Endothelial cell of umbilical vein (primary cell): ENCODE data around the gene SIM2. TPM values are rescaled to one million over a fixed set of nuclear protein-coding genes. Genes with fewer than 3 reads are reported as not detected.

Experiments used
- BruUV-seq: library from RNA; stranded (reverse); fragments of 400-500 nt; replicated peaks from 2 replicates; lab custom pipeline; 2021; lab: Mats Ljungman, UMichigan
- CTCF ChIA-PET: fragments of 300-600, 350-600 bp; sonication (Branson Sonifier 250); formaldehyde crosslinking; loops from one replicate; lab custom pipeline; 2021; ENCODE audit warnings: antibody characterized with exemption, inconsistent platforms; lab: Charles Lee
- POLR2A ChIA-PET: fragments of 300-600, 350-600 bp; sonication (Branson Sonifier 250); formaldehyde crosslinking; loops from one replicate; lab custom pipeline; 2021; ENCODE audit warnings: antibody characterized with exemption, inconsistent platforms; lab: Charles Lee
- DNase-seq: peaks from one replicate; pipeline ENCODE4 v3.0.0-alpha.2; 2011; ENCODE audit warnings: low read depth, low spot score
- FAIRE-seq: peaks from 2 replicates; lab custom pipeline; 2011; peaks lifted over from hg19 to GRCh38; lab: Jason Lieb, UNC
- H2AFZ ChIP-seq: 2 replicates; pipeline ENCODE4 v1.6.0; 2012; ENCODE audit warnings: low read depth, low read length, control low read depth, inconsistent platforms
- H3K27ac ChIP-seq: 2 replicates; pipeline ENCODE4 v1.5.1; 2011; ENCODE audit warnings: low read depth, mild to moderate bottlenecking, control low read depth, low read length, moderate library complexity; ENCODE audit not compliant: insufficient read depth
- H3K27me3 ChIP-seq, 2 experiments: 2 replicates each; pipeline versions ENCODE4 v1.6.0 to v1.6.1; 2011; ENCODE audit warnings: low read length in 2 of 2, mixed read lengths in 1 of 2; ENCODE audit not compliant: control insufficient read depth in 2 of 2, insufficient read depth in 2 of 2
- H3K36me3 ChIP-seq, 2 experiments: 2 replicates in 1 of 2; 3 replicates in 1 of 2; pipeline ENCODE4 v1.5.1; 2011; ENCODE audit warnings: low read length in 2 of 2, mild to moderate bottlenecking in 1 of 2, moderate library complexity in 1 of 2; ENCODE audit not compliant: control insufficient read depth in 2 of 2, insufficient read depth in 2 of 2; ENCODE audit errors: extremely low read depth in 1 of 2
- H3K4me1 ChIP-seq: 3 replicates; pipeline ENCODE4 v1.5.1; 2011; ENCODE audit warnings: mild to moderate bottlenecking, low read length; ENCODE audit not compliant: control insufficient read depth, insufficient read depth; ENCODE audit errors: extremely low read depth
- H3K4me2 ChIP-seq: 2 replicates; pipeline ENCODE4 v1.6.1; 2011; ENCODE audit warnings: low read length, control low read depth, mixed read lengths; ENCODE audit not compliant: insufficient read depth
- H3K4me3 ChIP-seq, 3 experiments: fragments of 200-600 bp in 1 of 3; sonication (generic), shearing (Covaris generic) in 1 of 3; replicated peaks in 1 of 3; 2 replicates each; pipeline ENCODE4 v1.5.1; 2011 to 2016; ENCODE audit warnings: control low read depth in 3 of 3, low read length in 3 of 3, mild to moderate bottlenecking in 2 of 3, inconsistent platforms in 1 of 3, low read depth in 1 of 3, moderate library complexity in 1 of 3; ENCODE audit not compliant: insufficient read depth in 1 of 3
- H3K79me2 ChIP-seq: 2 replicates; pipeline ENCODE4 v1.6.0; 2012; ENCODE audit warnings: low read length, inconsistent platforms; ENCODE audit not compliant: control insufficient read depth, insufficient read depth
- H3K9ac ChIP-seq: replicated peaks from 2 replicates; pipeline ENCODE3; 2011; ENCODE audit warnings: low read length, control low read depth; ENCODE audit not compliant: insufficient read depth; ENCODE audit errors: extremely low read depth
- H3K9me1 ChIP-seq: replicated peaks from 3 replicates; pipeline ENCODE4 v1.6.0; 2011; ENCODE audit warnings: mild to moderate bottlenecking, low read length; ENCODE audit not compliant: control insufficient read depth, insufficient read depth; ENCODE audit errors: extremely low read depth
- H3K9me3 ChIP-seq: replicated peaks from 2 replicates; pipeline ENCODE4 v1.5.1; 2012; ENCODE audit warnings: low read length, inconsistent platforms; ENCODE audit not compliant: control insufficient read depth, insufficient read depth
- H4K20me1 ChIP-seq: replicated peaks from 2 replicates; pipeline ENCODE3; 2011; ENCODE audit warnings: mild to moderate bottlenecking, low read length; ENCODE audit not compliant: control insufficient read depth, insufficient read depth; ENCODE audit errors: extremely low read depth
- EZH2 ChIP-seq: IDR thresholded peaks from 2 replicates; pipeline ENCODE4 v1.6.1; 2012; ENCODE audit warnings: borderline replicate concordance, low read depth, mild to moderate bottlenecking, moderate library complexity, low read length, inconsistent platforms; ENCODE audit not compliant: severe bottlenecking
- FOS ChIP-seq: IDR thresholded peaks from 2 replicates; pipeline ENCODE4 v1.6.1; 2011; ENCODE audit warnings: mild to moderate bottlenecking, low read length, moderate library complexity, borderline replicate concordance; ENCODE audit not compliant: insufficient read depth
- GATA2 ChIP-seq: IDR thresholded peaks from 2 replicates; pipeline ENCODE4 v1.7.0; 2011; ENCODE audit warnings: low read depth, mild to moderate bottlenecking, moderate library complexity, mixed read lengths, low read length; ENCODE audit not compliant: insufficient read length, insufficient read depth
- JUN ChIP-seq: IDR thresholded peaks from 2 replicates; pipeline ENCODE4 v1.6.1; 2011; ENCODE audit warnings: borderline replicate concordance, low read depth; ENCODE audit not compliant: insufficient read length, insufficient read depth
- MAX ChIP-seq: IDR thresholded peaks from 2 replicates; pipeline ENCODE4 v1.6.1; 2011; ENCODE audit not compliant: insufficient read depth, insufficient read length
- MYC ChIP-seq: IDR thresholded peaks from one replicate; pipeline ENCODE4 v1.6.1; 2011; ENCODE audit warnings: mild to moderate bottlenecking, low read depth, low read length
- dilution Hi-C: fragments of 300-500 bp; cut with MboI; formaldehyde crosslinking; loops from one replicate; pipeline ENCODE4 v1.15.0; 2019; ENCODE audit warnings: low sequenced_read_pairs; ENCODE audit not compliant: extremely low pct_ligation_motif_present
- intact Hi-C: fragments of 100-400 bp; cut with micrococcal nuclease; formaldehyde crosslinking; loops from one replicate; pipeline ENCODE4 v1.10.0; 2022
- polyA plus RNA-seq, 4 experiments: library from polyadenylated mRNA; depleted of rRNA in 3 of 4; stranded (reverse) in 3 of 4; unstranded in 1 of 4; fragments of >200 nt; gene quantifications; 2 replicates each; pipeline versions ENCODE4 v1.2.1 to v1.2.3, GENCODE V29; 2011 to 2012; ENCODE audit warnings: missing spikeins in 1 of 4
- total RNA-seq: library from RNA; stranded (reverse); gene quantifications from 2 replicates; pipeline ENCODE4 v1.2.3, GENCODE V29; 2021
- TF ChIP-seq, protein P1 (sequence below), 2 donors: IDR thresholded peaks; 1 replicate in 1 of 2; 2 replicates in 1 of 2; pipeline ENCODE4 v1.5.1; 2011; ENCODE audit warnings: low read length in 2 of 2, mild to moderate bottlenecking in 2 of 2, moderate library complexity in 2 of 2, control low read depth in 1 of 2, inconsistent platforms in 1 of 2, low read depth in 1 of 2; ENCODE audit not compliant: insufficient read depth in 1 of 2; ENCODE audit errors: extremely low read depth in 1 of 2

The SIM2 gene
- total and polyA plus RNA-seq, 2 donors (not counting 3 experiments of a cell fraction or from before 2014, with no cell fraction given), result not detected

- intact Hi-C loops (no loop called here), dilution Hi-C loops (no loop called here)
- ChIA-PET POLR2A (no interaction called here), CTCF (interaction anchor here (0.9 to 5.9 kb wide), 4 partner anchors 17 to 54 kb away, joined by 3 to 31 read pairs (median 3); no protein-coding TSS in a partner anchor)
- Histone ChIP-seq H3K4me1 (no peaks in the 10 kb centered on the region), H4K20me1 (no peaks in the 10 kb centered on the region), H3K79me2 (no peaks in the 10 kb centered on the region), H3K27ac (no peak overlapping the region), H3K9me1 (no peaks in the 10 kb centered on the region), H3K9ac (no peak overlapping the region), H3K36me3 (no peaks in the 10 kb centered on the region), H2AFZ (no peak overlapping the region), H3K4me3 (no peak overlapping the region), H3K4me2 (no peak overlapping the region), H3K9me3 (no peaks in the 10 kb centered on the region), H3K27me3 (peaks cover 47 to 74% of the 10 kb centered on the region in 2 experiments)
- DNase-seq, result no peak
- BruUV-seq, result no TSS peak
- TF ChIP-seq EZH2 (peak; percentile 41), FOS (no peak)
- no peak for FAIRE-seq
Observed at GRCh38 chr21:36684957-36685714, 13.8 kb upstream of the SIM2 start.

DNA sequence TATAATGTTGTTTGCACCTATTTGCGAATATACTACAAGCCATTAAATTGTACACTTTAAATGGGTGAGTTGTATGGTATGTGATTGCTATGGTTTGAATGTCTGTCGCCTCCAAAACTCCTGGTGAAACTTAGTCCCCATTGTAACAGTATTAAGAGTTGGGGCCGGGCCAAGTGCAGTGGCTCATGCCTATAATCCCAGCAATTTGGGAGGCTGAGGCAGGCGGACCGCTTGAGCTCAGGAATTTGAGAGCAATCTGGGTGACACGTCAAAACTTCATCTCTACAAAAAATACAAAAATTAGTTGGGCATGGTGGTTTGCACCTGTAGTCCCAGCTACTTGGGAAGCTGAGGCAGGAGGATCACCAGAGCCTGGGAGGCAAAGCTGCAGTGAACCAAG is 12.0 kb upstream of the SIM2 start:
- Histone ChIP-seq H3K4me1 (no peaks in the 10 kb centered on the region), H3K9ac (no peak overlapping the region), H3K79me2 (no peaks in the 10 kb centered on the region), H3K4me2 (no peak overlapping the region), H4K20me1 (no peaks in the 10 kb centered on the region), H3K36me3 (no peaks in the 10 kb centered on the region), H2AFZ (no peak overlapping the region), H3K9me1 (no peaks in the 10 kb centered on the region), H3K4me3 (no peak overlapping the region), H3K27ac (no peak overlapping the region), H3K27me3 (peaks cover 52 to 79% of the 10 kb centered on the region in 2 experiments), H3K9me3 (no peaks in the 10 kb centered on the region)
- no TSS peak for BruUV-seq
- dilution Hi-C loops, result no loop called here
- no peak for DNase-seq
- intact Hi-C loops, result no loop called here
- no peak for FAIRE-seq
- ChIA-PET CTCF (interaction anchor here (1.0 to 5.9 kb wide), 2 partner anchors 56 to 264 kb away, joined by 3 to 31 read pairs; no protein-coding TSS in a partner anchor), POLR2A (interaction anchor here (0.6 kb wide), 1 partner anchor 972 kb away, joined by 3 read pairs; no protein-coding TSS in a partner anchor)
- TF ChIP-seq, protein P1, sequence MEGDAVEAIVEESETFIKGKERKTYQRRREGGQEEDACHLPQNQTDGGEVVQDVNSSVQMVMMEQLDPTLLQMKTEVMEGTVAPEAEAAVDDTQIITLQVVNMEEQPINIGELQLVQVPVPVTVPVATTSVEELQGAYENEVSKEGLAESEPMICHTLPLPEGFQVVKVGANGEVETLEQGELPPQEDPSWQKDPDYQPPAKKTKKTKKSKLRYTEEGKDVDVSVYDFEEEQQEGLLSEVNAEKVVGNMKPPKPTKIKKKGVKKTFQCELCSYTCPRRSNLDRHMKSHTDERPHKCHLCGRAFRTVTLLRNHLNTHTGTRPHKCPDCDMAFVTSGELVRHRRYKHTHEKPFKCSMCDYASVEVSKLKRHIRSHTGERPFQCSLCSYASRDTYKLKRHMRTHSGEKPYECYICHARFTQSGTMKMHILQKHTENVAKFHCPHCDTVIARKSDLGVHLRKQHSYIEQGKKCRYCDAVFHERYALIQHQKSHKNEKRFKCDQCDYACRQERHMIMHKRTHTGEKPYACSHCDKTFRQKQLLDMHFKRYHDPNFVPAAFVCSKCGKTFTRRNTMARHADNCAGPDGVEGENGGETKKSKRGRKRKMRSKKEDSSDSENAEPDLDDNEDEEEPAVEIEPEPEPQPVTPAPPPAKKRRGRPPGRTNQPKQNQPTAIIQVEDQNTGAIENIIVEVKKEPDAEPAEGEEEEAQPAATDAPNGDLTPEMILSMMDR (IDR thresholded peaks at IDR 0.05; ENCODE audit: extremely low read depth in 1 of 2, insufficient read depth in 1 of 2, low read depth in 1 of 2, low read length in 2 of 2), result no peak
- TF ChIP-seq GATA2, result no peak
- no peak for TF ChIP-seq MAX
- TF ChIP-seq FOS, result no peak
- TF ChIP-seq JUN, result no peak
- TF ChIP-seq EZH2, result no peak
- no peak for TF ChIP-seq MYC
